ENCODE data around the gene AGBL1. TPM values are rescaled to one million over a fixed set of nuclear protein-coding genes. Genes with fewer than 3 reads are reported as not detected.

Gene AGBL1
- total RNA-seq, 1 experiment from 2014 or later = not detected

GRCh38 chr15:86846036-86846435 is 766.4 kb downstream of the AGBL1 start:
- Histone ChIP-seq H3K56ac (ENCODE audit: insufficient read length, low read depth, low read length) (no peak overlapping the region), H2BK12ac (ENCODE audit: insufficient read length, low read depth, low read length) (no peak overlapping the region), H3K18ac (ENCODE audit: insufficient read length, low read depth, low read length) (no peak overlapping the region), H2BK120ac (ENCODE audit: low read depth, low read length, poor library complexity, severe bottlenecking) (no peak overlapping the region), H3K23ac (ENCODE audit: insufficient read length, low read depth, low read length) (no peak overlapping the region), H3T11ph (ENCODE audit: low read length) (no peak overlapping the region), H4K8ac (replicated peaks; ENCODE audit: insufficient read length, low read depth, low read length) (no peak overlapping the region), H3K4me2 (ENCODE audit: insufficient read depth, insufficient read length, low read length) (no peak overlapping the region), H2BK15ac (ENCODE audit: low read depth, low read length) (no peak overlapping the region), H3K4me1 (ENCODE audit: insufficient read depth, low read length) (no peaks in the 10 kb centered on the region), H2AK5ac (ENCODE audit: insufficient read length, low read length) (no peak overlapping the region), H3K9ac (ENCODE audit: extremely low read depth, insufficient read length, low read length) (no peak overlapping the region), H2AFZ (ENCODE audit: low read length) (no peak overlapping the region), H3K79me1 (ENCODE audit: insufficient read depth, low read depth, low read length, poor library complexity, severe bottlenecking) (no peaks in the 10 kb centered on the region), H3K14ac (ENCODE audit: insufficient read depth, low read length) (no peak overlapping the region), H3K27me3 (ENCODE audit: insufficient read depth, low read length) (no peaks in the 10 kb centered on the region), H4K91ac (ENCODE audit: insufficient read length, low read depth, low read length) (no peak overlapping the region), H2BK5ac (ENCODE audit: insufficient read length, low read length) (no peak overlapping the region), H3K79me2 (ENCODE audit: insufficient read depth, low read length) (no peaks in the 10 kb centered on the region), H3K23me2 (ENCODE audit: insufficient read length, low read depth, low read length, poor library complexity, severe bottlenecking) (no peaks in the 10 kb centered on the region), H2BK20ac (ENCODE audit: low read depth, low read length, poor library complexity, severe bottlenecking) (no peak overlapping the region), H4K5ac (ENCODE audit: insufficient read length, low read depth, low read length) (no peak overlapping the region), H4K20me1 (ENCODE audit: control insufficient read depth, insufficient read depth, insufficient read length) (no peaks in the 10 kb centered on the region), H3K27ac (ENCODE audit: insufficient read length, low read depth, low read length) (no peak overlapping the region), H3K4ac (ENCODE audit: low read depth, low read length) (no peak overlapping the region), H3K9me3 (ENCODE audit: control insufficient read depth, low read depth, low read length) (no peaks in the 10 kb centered on the region)
- H3K4me3 Mint-ChIP-seq = no peak overlapping the region
- no peaks in the 10 kb centered on the region for H3K9me3 Mint-ChIP-seq
- H3K4me1 Mint-ChIP-seq = no peaks in the 10 kb centered on the region
- WGBS (ENCODE audit: extremely low coverage, insufficient read length, low lambda C conversion rate) = no CpG with 5 or more reads among the region's 2 CpGs
- H3K27me3 Mint-ChIP-seq (ENCODE audit: low read depth) = no peaks in the 10 kb centered on the region
- no peak for DNase-seq
- no peaks in the 10 kb centered on the region for H3K36me3 Mint-ChIP-seq (ENCODE audit: insufficient read depth in 1 of 3, low read depth in 3 of 3)
- no peak overlapping the region for H3K27ac Mint-ChIP-seq
- TF ChIP-seq CTCF (conservative IDR thresholded peaks at IDR 0.05) = no peak

Measured in H9 (cell line).